Right hindlimb (tissue), 1 donor: ENCODE measurements around the gene KCNJ6.

ENCODE experiments used
- DNase-seq: peaks from one replicate; pipeline ENCODE4 v3.0.0-alpha.2; 2018

KCNJ6 gene

GRCh38 chr21:37903396-37903795 lies 12.9 kb downstream of the KCNJ6 start:
- no peak for DNase-seq

DNA sequence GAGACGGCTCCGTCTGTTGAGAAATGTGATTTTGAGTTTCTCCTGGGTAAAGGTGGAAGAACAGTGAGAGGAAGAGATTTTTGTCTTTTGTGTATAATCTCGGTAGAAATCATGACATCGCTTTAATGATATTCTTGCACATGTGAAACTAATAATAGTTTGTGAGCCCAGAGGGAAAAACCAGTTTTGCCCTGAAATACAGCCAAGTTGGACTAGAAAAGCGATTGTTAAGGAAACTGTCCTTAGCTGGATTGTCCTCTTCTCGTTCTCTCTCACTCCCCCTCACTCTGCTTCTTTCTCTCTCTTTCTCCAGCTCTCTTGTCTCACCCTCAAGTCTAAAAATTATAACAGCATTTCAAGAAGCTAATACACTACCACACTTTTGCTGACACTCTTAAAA lies 17.1 kb downstream of the KCNJ6 start:
- DNase-seq = no peak

GRCh38 chr21:37896788-37897187 lies 19.5 kb downstream of the KCNJ6 start:
- no peak for DNase-seq

- no peak for DNase-seq
Observed at GRCh38 chr21:37891972-37892371, 24.3 kb downstream of the KCNJ6 start.

DNA sequence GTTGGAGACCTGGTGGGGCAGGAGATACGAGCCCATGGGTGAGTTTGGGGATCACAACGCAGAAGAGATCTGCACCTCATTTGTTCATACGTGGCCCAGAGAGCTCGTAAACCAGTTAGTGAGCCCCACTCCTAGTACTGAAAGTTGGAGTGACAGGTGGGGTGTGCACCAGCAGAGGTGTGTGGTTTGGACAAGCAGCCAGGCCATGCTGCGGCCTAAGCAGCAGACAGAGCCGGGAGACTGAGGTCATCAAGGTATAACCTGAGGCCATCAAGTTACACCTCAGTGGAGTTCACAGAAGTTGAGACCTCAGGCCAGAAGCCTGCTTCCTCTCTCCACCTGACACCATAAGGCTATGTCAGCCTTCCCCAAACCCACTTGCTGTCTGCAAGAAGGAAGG lies 27.6 kb downstream of the KCNJ6 start:
- no peak for DNase-seq

DNA sequence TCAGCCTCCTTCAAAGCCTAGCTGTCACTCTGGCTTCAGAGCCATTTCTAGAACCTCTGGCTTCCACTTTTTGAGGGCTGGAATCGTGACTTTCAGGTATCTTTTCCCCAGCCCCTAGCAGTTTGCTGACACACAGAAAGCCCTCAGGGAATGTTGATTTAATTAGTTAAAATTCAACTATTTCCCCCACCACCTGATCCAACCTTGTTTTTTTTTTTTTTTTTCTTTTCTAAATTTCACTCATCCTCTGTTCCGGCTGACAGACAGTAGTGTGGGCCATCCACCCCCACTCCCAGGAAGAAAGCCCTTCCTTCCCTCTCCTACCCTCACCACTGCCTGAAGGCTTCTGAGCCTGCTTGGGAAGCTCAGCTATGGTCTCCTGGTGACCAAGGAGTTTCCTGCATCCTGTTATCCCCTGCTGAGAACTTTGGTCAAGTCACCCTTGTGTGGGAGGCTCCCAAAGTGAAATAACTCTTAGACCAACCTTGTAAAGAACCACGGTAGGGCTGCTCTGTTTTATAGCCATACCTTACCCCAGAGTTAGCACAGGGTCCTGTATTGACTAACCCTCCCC lies 29.4 kb downstream of the KCNJ6 start:
- no peak for DNase-seq

GRCh38 chr21:37886120-37886519 lies 30.1 kb downstream of the KCNJ6 start:
- DNase-seq = no peak

- no peak for DNase-seq
Observed at GRCh38 chr21:37878946-37879660, 37.2 kb downstream of the KCNJ6 start.

GRCh38 chr21:37877888-37878684 lies 38.2 kb downstream of the KCNJ6 start:
- DNase-seq = no peak

DNA sequence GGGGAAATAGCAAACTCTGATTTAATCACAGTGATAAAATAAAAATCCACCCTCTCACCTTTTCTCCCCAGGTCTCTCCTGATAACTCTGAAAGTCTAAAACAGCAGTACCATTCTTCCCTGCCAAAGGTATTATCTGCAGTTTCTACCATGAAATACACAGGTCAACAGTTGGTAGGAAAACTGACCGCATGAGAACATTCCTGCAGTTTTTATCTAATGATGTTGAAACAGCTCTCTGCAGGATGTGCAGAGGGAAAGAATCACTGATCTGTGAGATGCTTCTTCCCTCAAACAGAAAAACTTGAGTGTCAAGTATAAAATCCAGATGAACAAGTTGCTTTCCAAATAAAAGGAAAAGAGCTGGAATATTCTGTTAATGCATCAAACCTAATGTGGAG lies 39.1 kb downstream of the KCNJ6 start:
- DNase-seq = no peak

DNA sequence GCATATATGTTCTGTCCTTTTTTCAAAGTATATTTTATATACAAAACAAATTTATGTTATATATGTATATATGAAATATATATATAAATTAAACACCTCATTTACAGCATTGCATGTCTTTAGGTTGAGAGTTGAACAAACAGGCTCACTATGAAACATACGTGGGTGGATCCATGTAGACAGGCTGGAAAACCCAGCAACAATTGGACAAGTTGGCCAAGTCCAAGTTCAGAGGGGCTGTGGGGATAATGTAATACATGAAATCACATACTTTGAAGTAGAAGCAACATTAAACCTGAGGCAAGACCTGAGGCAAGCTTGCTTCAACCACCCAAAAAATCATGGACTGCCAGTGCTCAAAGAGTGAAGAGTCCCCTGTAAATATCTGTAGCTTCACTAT lies 39.7 kb downstream of the KCNJ6 start:
- DNase-seq = no peak

- no peak for DNase-seq
Observed at GRCh38 chr21:37874904-37875780, 41.1 kb downstream of the KCNJ6 start.

- DNase-seq = no peak
Observed at GRCh38 chr21:37874481-37874880, 41.8 kb downstream of the KCNJ6 start.

GRCh38 chr21:37873655-37874054 lies 42.6 kb downstream of the KCNJ6 start:
- DNase-seq = no peak

DNA sequence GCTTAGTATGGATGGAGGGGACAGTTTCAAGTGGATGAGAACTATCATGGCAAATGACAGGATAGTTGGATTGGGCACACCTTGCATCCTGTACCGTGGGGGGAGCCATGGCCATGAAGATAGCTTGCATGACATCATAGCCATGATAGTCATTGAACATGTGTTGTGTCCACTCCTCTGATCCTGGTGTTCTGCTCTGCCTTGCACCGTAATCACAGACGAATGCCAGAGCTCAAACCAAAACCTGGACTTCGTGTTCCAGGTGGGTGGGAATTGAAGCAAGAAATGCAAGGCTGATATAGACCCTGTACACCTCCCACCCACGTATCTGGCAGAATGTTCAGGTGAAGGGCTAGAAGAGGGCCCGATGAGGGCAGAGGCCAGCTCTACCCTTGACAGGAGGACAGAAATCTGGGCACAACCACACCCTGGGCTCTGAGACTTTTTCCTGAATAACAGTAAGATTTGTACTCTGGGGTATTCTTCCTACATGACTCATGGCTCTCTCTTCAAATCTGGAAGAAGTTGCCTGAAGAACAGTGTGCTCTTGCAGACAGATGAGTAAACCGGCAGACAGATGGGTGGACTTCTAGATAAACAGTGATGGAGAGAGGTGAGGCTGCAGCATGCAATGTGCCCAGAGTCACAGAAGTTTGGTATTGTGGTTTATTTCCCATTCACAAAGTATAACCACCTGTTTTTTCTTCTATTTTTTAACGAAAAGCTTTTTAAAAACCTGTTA lies 45.0 kb downstream of the KCNJ6 start:
- DNase-seq = no peak

DNA sequence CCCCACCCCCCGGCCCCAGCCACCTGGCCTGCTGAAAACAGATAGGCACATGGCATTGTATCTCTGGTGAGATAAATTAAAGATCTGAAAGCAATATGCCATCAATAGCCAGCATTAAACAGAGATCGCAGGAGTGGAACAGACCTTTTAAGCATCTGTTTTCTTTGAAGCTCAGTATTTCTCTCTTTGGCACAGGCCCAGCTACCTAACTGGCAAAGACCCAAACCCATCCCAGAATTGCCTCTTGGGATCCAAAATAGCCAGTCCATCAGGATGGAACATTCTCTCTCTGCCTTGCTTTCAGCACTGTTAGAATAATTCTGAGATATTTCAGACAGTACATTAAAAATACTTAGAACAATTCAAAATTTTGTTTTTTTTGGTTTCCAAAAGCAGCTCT lies 46.0 kb downstream of the KCNJ6 start:
- DNase-seq = no peak

- DNase-seq = no peak
Observed at GRCh38 chr21:37869661-37870060, 46.6 kb downstream of the KCNJ6 start.

DNA sequence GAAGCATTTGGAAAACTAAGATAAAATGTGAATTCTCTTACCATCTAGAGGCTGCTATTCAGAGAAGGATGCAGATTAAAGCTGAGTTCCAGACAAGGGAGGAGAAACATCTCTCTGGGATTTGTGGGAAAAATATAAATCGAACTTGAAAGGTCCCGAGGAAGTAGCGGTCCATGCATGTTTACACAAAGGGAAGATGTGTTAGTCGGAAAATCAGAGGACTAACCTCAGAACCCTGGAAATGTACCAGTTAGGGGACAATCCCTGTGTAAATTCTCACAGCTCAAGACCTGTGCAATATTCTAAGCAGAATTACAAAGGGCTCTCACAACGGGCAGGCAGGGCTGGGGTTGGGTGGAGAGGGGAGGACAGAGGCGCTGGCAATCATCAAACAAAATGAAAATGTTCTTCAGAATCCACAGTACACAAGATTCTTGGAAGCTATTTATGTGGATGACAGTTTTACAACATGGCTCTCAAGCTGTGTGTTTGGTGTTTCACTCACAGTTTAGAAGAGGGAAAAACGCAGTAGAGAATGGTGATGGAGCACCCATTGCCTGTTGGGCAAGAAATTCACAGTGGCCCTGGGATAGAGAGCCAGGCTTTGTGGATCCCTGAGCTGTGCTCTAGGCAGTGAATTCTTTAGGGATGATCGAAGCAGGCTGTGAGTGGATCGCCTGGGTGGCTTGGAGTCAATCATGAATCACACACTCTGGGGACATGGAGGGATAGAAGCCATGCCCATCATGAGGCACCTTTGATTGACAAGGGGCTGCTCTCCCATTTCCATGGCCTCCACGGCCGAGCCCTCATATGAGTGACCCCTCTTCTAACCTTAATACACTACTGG lies 47.6 kb downstream of the KCNJ6 start:
- DNase-seq = no peak

- no peak for DNase-seq
Observed at GRCh38 chr21:37866027-37866426, 50.2 kb downstream of the KCNJ6 start.

DNA sequence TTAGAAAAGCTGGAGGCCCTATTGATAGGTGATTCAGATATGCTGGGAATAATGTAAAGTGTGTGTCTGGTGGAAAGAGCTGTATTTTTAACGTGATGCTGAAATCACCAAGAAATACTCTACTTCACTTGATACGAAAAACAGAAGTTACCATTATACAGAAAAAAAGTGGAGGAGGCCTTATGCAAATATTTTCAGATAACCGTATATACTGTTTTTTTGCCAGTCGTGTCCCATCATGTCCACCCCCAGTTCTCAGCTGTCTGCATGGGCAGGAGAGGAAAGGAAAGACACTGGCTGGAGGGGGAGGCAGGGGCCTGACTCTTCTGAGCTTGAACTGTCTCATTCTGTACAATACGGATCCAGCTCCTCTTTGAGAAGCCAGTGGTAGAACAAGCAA lies 51.1 kb downstream of the KCNJ6 start:
- DNase-seq = no peak

- no peak for DNase-seq
Observed at GRCh38 chr21:37863842-37864241, 52.4 kb downstream of the KCNJ6 start.
